AG09319 (cell line): Measurements from ENCODE around the gene DHX35.

ENCODE experiments used
- DNase-seq: peaks from one replicate; pipeline ENCODE4 v3.0.0-alpha.2; 2010; ENCODE audit warnings: low read depth; ENCODE audit errors: extremely low read depth
- TF ChIP-seq, protein P1 (sequence below): IDR thresholded peaks from 2 replicates; pipeline ENCODE4 v1.5.1; 2011; ENCODE audit warnings: low read depth, mild to moderate bottlenecking, inconsistent platforms, low read length, moderate library complexity

Gene DHX35

DNA sequence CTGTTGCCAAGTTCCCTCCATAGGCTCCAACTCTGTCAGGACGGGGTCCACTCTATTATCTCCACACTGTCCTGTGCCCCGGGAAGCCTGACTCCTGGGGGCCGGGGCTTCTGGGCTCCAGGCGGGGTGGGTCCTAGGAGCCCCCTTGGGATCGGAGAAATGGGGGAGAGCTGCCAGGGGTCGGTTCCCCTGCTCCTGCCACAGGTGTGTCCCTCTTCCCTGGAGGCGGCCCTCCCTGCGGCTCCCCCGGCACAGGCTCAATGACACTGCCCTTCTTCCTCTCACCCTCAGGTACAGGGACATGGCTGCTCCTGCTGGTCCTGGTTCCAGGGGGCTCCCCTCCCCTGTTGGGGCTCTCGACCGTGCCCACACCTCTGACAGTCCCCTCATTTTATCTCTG, 110.0 kb downstream of the DHX35 start:
- DNase-seq: no peak
- TF ChIP-seq, protein P1, sequence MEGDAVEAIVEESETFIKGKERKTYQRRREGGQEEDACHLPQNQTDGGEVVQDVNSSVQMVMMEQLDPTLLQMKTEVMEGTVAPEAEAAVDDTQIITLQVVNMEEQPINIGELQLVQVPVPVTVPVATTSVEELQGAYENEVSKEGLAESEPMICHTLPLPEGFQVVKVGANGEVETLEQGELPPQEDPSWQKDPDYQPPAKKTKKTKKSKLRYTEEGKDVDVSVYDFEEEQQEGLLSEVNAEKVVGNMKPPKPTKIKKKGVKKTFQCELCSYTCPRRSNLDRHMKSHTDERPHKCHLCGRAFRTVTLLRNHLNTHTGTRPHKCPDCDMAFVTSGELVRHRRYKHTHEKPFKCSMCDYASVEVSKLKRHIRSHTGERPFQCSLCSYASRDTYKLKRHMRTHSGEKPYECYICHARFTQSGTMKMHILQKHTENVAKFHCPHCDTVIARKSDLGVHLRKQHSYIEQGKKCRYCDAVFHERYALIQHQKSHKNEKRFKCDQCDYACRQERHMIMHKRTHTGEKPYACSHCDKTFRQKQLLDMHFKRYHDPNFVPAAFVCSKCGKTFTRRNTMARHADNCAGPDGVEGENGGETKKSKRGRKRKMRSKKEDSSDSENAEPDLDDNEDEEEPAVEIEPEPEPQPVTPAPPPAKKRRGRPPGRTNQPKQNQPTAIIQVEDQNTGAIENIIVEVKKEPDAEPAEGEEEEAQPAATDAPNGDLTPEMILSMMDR: no peak

DNA sequence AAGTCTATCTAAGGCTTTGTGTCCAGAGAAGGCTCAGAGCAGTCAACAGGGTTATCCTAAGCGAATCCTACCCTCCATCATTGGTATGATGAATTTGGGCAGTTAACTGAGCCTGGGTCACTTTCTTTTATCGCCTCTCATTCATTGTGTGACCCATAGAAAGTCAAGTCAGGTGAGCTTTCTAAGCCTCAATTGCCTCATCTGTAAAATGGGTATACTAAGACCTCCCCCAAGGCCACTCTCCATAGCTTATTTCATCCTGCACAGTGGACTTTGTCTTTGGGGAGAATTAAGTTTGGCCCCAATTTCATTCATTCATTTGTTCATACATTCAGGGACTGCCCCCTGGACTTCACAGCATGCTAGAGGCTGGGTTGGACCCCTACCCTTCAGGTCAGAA, 110.5 kb downstream of the DHX35 start:
- TF ChIP-seq, protein P1: no peak
- DNase-seq: no peak

DNA sequence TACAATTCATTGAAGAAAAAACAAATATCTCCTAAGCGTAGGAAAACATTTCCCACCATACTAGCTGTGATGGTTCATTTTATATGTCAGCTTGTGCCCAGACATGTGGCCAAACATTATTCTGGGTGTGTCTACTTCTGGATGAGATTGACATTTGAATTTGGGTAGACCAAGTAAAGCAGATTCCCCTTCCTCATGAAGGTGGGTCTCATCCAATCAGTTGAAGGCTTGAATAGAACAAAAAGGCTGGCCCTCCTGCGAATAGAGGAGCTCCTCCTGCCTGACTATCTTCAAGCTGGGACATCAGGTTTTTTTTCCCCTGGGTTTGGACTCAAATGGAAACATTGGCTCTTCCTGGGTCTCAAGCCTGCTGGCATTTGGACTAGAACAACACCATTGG, 113.6 kb downstream of the DHX35 start:
- no peak for DNase-seq
- TF ChIP-seq, protein P1: no peak

DNA sequence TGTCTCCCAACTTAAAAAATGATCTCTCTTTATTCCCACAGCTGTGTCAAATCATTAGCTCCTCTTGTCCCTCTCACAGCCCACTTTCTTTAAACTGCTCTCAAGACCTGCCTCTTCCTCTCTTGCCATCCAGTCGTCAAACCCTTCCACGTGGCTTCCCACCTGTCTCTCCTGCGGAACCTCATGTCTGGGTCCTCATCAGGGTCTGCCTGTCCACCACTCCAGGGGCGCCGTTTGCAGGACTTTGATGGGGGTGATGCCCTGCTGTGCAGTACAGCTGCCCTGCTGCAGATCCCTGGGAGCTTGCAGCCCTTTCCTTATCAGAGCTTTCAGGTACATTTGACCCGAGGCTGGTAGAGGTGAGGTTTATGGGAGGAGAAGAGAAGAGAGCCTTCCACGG, 114.8 kb downstream of the DHX35 start:
- TF ChIP-seq, protein P1: no peak

DNA sequence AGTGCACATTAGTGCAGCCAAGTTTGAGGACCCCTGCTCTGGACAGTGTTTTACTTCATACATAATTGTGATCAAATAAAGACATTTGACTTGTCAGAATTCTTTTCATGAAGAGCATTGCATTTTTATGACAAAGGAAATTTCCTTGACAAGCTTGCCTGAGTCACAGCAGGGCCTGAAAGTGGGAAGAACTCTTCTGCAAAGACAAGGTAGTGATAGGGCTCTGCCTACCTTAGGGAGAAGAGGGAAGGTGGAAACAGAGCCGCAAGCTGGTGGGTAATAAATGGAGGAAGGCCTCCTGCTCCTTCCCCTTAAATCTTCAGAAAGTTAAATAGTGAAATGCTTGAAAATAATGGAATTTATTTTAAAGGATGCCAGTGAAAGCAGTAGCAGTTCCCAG, 118.2 kb downstream of the DHX35 start:
- TF ChIP-seq, protein P1: no peak
- no peak for DNase-seq

More for the DNA sequence above, 114.8 kb downstream of the DHX35 start:
- DNase-seq: no peak

DNA sequence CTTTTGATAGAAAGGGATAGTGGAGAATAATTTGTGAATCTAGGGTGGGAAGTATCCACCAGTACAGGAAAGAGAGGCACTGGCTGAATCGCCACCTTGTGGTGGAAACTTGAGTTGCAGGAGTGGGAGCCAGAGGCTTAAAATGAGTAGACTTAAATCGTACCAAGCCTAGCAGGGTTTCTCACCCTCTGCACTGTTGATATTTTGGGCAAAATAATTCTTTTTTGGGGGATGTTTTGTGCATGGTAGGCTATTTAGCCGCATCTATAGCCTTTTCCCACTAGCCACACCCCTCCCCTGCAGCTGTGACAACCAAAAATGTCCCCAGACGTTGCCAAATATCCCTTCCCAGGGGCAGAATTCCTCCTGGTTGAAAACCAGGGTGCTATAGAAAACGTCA, 119.1 kb downstream of the DHX35 start:
- TF ChIP-seq, protein P1: peak; percentile 97

DNA sequence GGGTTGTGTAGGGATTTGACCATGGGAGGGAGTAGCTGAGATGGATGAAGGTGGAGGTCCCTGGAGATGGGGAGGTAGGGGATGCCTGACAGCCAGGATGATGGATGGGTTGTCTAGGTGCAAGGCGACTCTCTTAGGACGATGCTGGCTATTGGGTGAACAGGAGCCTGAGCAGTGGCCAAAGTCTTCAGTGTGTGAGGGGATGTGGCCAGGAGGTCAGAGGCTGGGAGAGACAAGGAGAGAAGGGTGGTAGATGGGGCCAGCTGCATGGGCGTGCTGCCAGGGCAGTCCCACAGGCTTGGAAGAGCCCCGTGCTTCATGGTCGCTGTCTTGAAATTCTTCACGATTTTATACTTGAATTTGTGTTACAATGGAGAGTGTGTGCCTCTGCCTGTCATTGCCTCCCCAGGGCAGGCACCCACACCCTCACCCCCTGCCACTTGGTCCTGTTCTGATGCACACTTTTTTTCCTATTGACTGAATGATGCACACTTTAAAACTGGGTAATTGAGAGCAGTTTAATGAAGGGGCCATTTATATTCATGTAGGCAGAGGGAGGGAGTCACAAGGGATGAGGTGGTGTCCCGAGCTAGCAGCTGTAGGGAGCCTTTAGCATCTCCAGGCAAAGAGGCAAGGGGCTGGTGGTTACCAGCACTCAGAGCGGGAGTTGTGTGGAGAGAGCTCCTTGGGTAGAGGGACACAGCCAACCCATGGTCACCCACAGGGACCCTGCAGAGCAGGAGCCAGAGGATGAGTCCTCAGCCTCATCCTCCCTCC, 120.7 kb downstream of the DHX35 start:
- TF ChIP-seq, protein P1: no peak
- DNase-seq: no peak

More for the DNA sequence above, 119.1 kb downstream of the DHX35 start:
- DNase-seq: peak; percentile 49
